ENCODE measurements around the gene PIAS1. TPM values are rescaled to one million over a fixed set of nuclear protein-coding genes. Genes with fewer than 3 reads are reported as not detected.

The PIAS1 gene
- total RNA-seq, 1 donor from 2014 or later, result 40.6 TPM

DNA sequence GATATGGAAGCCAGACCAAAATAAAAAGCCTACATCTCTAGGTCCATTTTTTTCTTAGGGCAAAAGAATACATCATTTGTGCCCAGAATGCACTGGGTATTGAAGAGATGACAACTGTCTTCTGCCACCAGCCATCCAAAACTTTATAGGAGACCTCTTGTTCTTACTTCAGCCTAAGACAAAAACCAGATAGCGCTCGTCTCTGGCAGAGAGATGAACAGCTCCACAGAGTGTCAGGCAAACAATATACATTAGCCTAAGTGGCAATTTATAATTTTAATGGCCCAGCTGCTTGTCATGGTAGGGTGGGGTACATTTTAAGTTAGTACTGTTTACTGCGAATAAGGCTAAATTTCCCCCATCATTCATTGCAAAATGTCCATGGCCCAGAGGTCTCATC, 38.9 kb upstream of the PIAS1 start:
- H3K27ac Mint-ChIP-seq (ENCODE audit: unreplicated experiment), result no peak overlapping the region
- TF ChIP-seq, protein P1, sequence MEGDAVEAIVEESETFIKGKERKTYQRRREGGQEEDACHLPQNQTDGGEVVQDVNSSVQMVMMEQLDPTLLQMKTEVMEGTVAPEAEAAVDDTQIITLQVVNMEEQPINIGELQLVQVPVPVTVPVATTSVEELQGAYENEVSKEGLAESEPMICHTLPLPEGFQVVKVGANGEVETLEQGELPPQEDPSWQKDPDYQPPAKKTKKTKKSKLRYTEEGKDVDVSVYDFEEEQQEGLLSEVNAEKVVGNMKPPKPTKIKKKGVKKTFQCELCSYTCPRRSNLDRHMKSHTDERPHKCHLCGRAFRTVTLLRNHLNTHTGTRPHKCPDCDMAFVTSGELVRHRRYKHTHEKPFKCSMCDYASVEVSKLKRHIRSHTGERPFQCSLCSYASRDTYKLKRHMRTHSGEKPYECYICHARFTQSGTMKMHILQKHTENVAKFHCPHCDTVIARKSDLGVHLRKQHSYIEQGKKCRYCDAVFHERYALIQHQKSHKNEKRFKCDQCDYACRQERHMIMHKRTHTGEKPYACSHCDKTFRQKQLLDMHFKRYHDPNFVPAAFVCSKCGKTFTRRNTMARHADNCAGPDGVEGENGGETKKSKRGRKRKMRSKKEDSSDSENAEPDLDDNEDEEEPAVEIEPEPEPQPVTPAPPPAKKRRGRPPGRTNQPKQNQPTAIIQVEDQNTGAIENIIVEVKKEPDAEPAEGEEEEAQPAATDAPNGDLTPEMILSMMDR (IDR thresholded peaks at IDR 0.05), result no peak
- H3K4me1 Mint-ChIP-seq (ENCODE audit: unreplicated experiment), result no peaks in the 10 kb centered on the region
- H3K27me3 Mint-ChIP-seq (ENCODE audit: unreplicated experiment), result peaks cover 14% of the 10 kb centered on the region
- H3K4me3 Mint-ChIP-seq (ENCODE audit: unreplicated experiment), result no peak overlapping the region
- DNase-seq (ENCODE audit: extremely low spot score, unreplicated experiment), result no peak
- no peaks in the 10 kb centered on the region for H3K9me3 Mint-ChIP-seq (ENCODE audit: unreplicated experiment)
- no peaks in the 10 kb centered on the region for H3K36me3 Mint-ChIP-seq (ENCODE audit: unreplicated experiment)

DNA sequence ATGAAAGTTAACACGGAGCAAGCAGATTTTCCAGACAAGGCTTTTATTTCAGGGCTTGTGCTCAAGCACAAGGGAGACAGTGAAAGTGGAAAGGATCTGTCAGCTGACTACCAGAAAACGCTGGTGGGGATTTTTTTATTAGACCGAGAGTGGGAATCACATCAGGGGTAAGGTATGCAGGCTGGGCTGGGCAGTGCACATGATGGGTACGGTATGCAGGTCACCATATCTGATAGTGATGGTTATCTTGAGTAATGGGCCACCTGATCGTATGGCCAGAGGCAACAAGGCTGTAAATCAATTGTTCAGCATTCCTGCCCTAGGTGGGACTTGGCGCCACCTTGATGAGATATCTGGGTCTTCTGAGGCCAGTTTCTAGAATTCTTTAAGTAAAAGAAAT, 36.9 kb upstream of the PIAS1 start:
- no peak overlapping the region for H3K27ac Mint-ChIP-seq (ENCODE audit: unreplicated experiment)
- H3K4me1 Mint-ChIP-seq (ENCODE audit: unreplicated experiment), result no peaks in the 10 kb centered on the region

DNA sequence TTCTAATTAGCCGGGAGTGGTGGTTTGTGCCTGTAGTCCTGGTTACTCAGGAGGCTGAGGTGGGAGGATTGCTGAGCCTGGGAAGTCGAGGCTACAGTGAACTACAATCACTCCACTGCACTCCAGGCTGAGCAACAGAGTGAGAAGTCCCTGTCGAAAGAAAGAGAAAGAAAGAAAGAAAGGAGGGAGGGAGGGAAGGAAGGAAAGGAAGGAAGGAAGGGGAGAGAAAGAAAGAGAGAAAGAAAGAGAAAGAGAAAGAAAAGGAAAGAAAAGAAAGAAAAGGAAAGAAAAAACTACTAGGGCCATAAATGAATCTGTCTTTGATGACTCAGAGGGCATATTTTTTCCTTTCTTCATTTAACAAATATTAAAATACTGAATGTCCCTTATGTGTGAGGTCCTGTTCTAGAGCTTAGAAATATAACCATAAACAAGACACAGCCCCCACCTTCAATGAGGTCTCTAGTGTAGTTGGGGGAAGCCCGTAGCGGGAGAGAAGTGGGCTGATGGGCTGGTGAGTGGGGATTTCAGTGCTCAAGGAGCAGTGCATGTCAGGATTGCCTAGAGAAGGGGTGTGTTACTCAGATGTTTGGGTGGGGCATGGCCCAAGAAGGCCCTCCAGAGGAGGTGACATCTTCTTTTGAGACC, 35.2 kb upstream of the PIAS1 start:
- no peaks in the 10 kb centered on the region for H3K9me3 Mint-ChIP-seq (ENCODE audit: unreplicated experiment)
- H3K4me3 Mint-ChIP-seq (ENCODE audit: unreplicated experiment), result no peak overlapping the region
- no peak overlapping the region for H3K27ac Mint-ChIP-seq (ENCODE audit: unreplicated experiment)
- peaks cover 5% of the 10 kb centered on the region for H3K27me3 Mint-ChIP-seq (ENCODE audit: unreplicated experiment)
- TF ChIP-seq, protein P1 (IDR thresholded peaks at IDR 0.05), result no peak
- no peaks in the 10 kb centered on the region for H3K4me1 Mint-ChIP-seq (ENCODE audit: unreplicated experiment)
- no peaks in the 10 kb centered on the region for H3K36me3 Mint-ChIP-seq (ENCODE audit: unreplicated experiment)
- DNase-seq (ENCODE audit: extremely low spot score, unreplicated experiment), result no peak

More for the DNA sequence above, 36.9 kb upstream of the PIAS1 start:
- Mint-ChIP-seq H3K4me3 (ENCODE audit: unreplicated experiment) (no peak overlapping the region), H3K36me3 (ENCODE audit: unreplicated experiment) (no peaks in the 10 kb centered on the region), H3K27me3 (ENCODE audit: unreplicated experiment) (peaks cover 14% of the 10 kb centered on the region), H3K9me3 (ENCODE audit: unreplicated experiment) (no peaks in the 10 kb centered on the region)
- TF ChIP-seq, protein P1 (IDR thresholded peaks at IDR 0.05), result no peak
- no peak for DNase-seq (ENCODE audit: extremely low spot score, unreplicated experiment)

DNA sequence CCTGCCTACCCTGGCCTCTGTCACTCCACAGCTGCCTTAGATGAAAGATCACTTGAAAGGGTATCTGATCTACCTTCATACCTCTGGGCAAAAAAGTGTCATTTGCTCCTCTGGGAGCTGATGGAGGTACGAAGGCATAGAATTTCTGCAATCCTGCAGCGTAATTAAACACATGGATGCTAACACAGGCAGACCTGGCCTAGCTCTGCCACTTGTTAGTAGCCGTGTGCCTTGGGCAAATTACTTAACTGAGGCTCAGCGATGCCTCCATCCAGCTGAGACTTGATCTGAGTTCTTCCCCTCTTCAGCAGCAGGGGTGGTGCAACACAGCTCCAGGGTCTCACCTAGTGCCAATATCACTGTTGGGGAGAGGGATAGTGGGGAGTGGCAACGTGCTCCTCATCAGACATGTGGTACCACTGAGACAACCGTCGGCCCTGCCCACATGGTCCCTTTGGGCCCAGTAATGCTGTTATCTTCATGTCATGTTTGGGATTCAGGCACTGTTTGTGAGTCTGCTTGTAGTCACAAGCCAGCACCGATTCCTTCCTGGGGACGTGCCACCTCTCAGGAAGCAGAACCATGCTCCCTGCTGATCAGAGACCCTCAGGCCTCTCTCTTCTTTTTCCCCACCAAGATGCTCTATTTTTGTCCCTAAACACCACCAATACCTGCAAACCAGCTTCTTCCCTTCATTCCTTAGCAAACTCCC, 34.1 kb upstream of the PIAS1 start:
- Mint-ChIP-seq H3K27me3 (ENCODE audit: unreplicated experiment) (no peaks in the 10 kb centered on the region), H3K27ac (ENCODE audit: unreplicated experiment) (no peak overlapping the region), H3K4me3 (ENCODE audit: unreplicated experiment) (no peak overlapping the region), H3K4me1 (ENCODE audit: unreplicated experiment) (no peaks in the 10 kb centered on the region), H3K9me3 (ENCODE audit: unreplicated experiment) (no peaks in the 10 kb centered on the region), H3K36me3 (ENCODE audit: unreplicated experiment) (no peaks in the 10 kb centered on the region)
- TF ChIP-seq, protein P1 (IDR thresholded peaks at IDR 0.05), result no peak
- no peak for DNase-seq (ENCODE audit: extremely low spot score, unreplicated experiment)

DNA sequence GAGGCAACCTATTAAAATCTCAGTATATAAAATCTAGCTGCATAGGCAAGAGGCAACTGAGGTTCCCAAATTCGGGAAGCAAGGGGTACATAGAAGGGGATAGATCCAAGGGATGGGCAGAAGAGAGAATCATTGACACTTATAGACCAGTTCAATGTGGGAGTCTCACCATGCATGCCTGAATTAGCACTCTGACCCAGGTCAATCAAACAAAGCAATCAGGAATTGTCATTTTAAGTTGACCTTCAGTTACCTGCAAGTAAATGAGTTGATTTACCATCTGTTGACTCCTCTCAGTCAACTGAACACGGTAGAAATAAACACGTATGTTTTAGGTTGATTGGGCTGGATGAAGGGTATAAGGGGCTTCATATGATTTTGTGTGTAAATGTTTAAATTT, 33.4 kb upstream of the PIAS1 start:
- no peak overlapping the region for H3K4me3 Mint-ChIP-seq (ENCODE audit: unreplicated experiment)
- DNase-seq (ENCODE audit: extremely low spot score, unreplicated experiment), result no peak
- TF ChIP-seq, protein P1 (IDR thresholded peaks at IDR 0.05), result no peak
- no peak overlapping the region for H3K27ac Mint-ChIP-seq (ENCODE audit: unreplicated experiment)
- no peaks in the 10 kb centered on the region for H3K9me3 Mint-ChIP-seq (ENCODE audit: unreplicated experiment)
- no peaks in the 10 kb centered on the region for H3K36me3 Mint-ChIP-seq (ENCODE audit: unreplicated experiment)
- no peaks in the 10 kb centered on the region for H3K27me3 Mint-ChIP-seq (ENCODE audit: unreplicated experiment)
- H3K4me1 Mint-ChIP-seq (ENCODE audit: unreplicated experiment), result no peaks in the 10 kb centered on the region
